C4-2B (cell line): ENCODE results near the gene PPHLN1.

ENCODE experiments used
- H3K27ac ChIP-seq: fragments of 450-650 bp; 2 replicates; pipeline ENCODE4 v1.5.1; 2017
- ZFX ChIP-seq: fragments of 450-650 bp; IDR thresholded peaks from 2 replicates; pipeline ENCODE4 v1.6.1; 2017
- TF ChIP-seq, protein P1 (sequence below): fragments of 450-650 bp; conservative IDR thresholded peaks from 2 replicates; pipeline ENCODE4 v1.5.1; 2017; ENCODE audit warnings: mild to moderate bottlenecking

PPHLN1 gene

DNA sequence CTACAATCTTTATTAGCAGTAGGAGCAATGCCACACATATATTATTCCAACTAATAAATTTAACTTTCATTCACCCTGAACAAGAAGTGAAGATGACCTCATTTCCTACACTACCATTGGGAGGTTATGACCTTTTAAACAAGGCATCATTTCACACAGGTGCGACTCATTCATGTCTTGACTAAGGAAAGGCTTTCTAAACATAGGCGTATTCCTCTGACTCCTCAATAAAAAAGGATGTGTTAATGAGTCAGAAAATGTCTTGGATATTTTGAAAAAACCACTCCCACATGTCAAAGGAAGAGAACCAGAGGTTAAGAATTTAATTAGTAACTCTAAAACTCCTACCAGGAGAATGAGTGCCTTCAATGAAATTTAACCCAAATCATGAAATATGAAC is 148.4 kb downstream of the PPHLN1 start:
- no peak overlapping the region for H3K27ac ChIP-seq
- no peak for TF ChIP-seq ZFX
- TF ChIP-seq, protein P1, sequence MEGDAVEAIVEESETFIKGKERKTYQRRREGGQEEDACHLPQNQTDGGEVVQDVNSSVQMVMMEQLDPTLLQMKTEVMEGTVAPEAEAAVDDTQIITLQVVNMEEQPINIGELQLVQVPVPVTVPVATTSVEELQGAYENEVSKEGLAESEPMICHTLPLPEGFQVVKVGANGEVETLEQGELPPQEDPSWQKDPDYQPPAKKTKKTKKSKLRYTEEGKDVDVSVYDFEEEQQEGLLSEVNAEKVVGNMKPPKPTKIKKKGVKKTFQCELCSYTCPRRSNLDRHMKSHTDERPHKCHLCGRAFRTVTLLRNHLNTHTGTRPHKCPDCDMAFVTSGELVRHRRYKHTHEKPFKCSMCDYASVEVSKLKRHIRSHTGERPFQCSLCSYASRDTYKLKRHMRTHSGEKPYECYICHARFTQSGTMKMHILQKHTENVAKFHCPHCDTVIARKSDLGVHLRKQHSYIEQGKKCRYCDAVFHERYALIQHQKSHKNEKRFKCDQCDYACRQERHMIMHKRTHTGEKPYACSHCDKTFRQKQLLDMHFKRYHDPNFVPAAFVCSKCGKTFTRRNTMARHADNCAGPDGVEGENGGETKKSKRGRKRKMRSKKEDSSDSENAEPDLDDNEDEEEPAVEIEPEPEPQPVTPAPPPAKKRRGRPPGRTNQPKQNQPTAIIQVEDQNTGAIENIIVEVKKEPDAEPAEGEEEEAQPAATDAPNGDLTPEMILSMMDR = no peak

DNA sequence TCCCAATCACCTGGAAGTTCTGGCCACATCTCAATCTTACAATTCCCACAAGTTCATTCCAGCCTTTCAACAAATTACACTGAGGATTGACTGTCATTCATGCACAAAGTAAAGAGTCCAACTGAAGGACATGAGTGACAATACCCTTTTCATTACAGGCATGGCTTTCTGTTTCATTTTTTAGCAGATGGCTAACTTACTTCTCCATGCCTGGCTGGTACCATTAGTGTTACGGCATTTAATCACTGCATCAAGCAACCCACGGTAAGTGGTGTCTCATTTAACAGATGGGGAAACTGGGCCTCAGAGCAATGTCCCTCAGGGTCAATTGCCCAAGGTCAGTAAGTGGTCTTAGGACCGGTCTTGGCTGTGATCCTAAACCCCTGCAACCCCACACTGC is 149.1 kb downstream of the PPHLN1 start:
- H3K27ac ChIP-seq = no peak overlapping the region
- TF ChIP-seq ZFX = no peak
- TF ChIP-seq, protein P1 = no peak

DNA sequence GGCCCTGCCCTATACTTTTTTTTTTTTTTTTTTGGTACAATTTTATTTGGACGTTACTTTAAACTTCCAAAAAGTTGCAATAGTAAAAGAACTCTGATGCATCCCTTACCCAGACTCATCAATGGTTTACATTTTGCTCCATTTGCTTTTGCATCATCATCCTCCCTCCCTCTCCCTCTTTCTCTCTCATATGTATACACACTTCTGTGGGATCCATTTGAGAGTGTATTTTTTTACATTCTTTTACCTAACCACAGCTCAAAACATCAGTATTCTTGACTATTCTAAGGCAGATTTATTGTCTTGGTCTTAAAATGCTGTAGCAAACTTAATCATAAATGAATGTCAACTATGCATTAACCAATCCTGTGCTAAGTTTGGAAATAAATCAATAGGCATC is 152.0 kb downstream of the PPHLN1 start:
- TF ChIP-seq, protein P1 = no peak
- TF ChIP-seq ZFX = no peak
- no peak overlapping the region for H3K27ac ChIP-seq

DNA sequence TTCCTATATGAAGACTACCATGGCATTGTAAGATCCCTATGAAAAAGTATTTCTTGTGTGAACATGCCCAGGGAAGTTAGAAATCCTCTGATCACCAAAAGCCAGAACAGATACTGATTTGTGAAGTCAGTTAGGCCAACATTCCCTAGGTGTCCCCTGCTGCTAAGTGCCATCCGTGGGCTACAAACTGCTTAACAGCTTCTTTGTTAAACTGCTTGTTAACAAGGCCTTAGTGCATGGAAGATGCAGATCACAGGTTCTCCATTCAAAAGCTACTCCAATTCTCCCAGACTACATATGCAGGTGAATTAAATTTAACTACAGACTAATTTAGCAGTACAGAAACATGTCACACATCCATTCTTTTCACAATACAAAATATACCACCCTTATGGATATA is 155.4 kb downstream of the PPHLN1 start:
- H3K27ac ChIP-seq = no peak overlapping the region
- TF ChIP-seq ZFX = no peak
- TF ChIP-seq, protein P1 = no peak

- TF ChIP-seq, protein P1 = no peak
- TF ChIP-seq ZFX = no peak
- H3K27ac ChIP-seq = no peak overlapping the region
Measured at GRCh38 chr12:42482041-42482747, 156.2 kb downstream of the PPHLN1 start.

DNA sequence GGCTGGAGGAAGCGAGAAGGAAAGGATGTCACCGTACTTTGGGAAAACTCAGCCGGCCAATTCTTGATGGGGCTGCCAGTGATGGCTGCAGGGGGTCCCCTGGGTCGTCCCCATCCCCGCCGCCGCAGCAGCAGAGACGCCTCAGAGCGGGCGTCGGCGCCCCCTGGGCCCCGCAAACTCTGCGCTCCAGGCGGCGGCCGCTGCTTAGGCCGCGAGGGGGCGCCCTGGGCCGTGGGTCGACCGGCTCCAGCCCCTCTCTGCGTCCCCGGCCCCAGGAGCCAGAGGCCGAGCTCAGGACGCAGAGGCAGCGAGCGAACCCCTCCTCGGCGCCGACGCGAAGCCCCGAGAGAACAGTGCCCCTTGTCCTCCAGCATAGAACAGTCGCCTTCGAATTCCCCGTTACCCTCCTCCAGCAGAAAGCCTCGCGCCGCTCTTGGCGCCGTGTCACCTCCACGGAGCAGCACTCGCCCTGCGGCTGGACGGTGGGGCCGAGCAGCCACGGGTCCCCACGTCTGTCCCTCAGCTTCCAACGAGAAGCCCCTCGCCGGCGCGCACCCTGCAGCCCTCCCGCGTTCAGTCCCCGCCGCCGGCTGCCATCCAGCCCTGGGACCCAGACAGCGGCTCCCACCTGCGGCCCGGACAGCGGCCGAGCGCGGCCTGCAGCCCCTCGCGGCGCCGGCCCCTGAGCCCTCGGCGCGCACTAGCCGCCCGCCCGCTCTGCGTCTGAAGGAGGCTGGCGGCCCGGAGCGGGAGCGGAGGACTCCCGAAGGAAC is 157.0 kb downstream of the PPHLN1 start:
- TF ChIP-seq, protein P1 = peak; percentile 97
- TF ChIP-seq ZFX = no peak
- no peak overlapping the region for H3K27ac ChIP-seq

DNA sequence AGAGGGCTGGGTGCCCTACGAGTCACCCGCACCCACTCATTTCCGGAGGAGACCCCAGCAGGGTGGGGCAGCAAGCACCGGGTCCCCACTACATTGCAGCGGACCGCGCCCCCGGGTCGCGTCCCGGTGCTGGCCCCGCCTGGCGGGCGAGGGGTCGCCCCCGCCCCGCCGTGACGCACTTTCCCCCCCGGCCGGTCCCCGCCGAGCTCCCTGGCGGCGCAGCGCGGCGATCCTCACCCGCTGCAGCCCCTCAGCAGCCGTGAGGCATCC is 157.5 kb downstream of the PPHLN1 start:
- TF ChIP-seq, protein P1 = no peak
- TF ChIP-seq ZFX = no peak
- no peak overlapping the region for H3K27ac ChIP-seq
